Measurements from ENCODE around the gene TAOK3.
"Not testable (repeated sequence)": the region's sequence is repeated elsewhere in the genome, so short reads cannot be mapped to it uniquely, and the experiment has no call there.

The TAOK3 gene

GRCh38 chr12:118334939-118335567, 37.7 kb downstream of the TAOK3 start:
- no peak for DNase-seq

GRCh38 chr12:118334241-118334640, 38.5 kb downstream of the TAOK3 start:
- DNase-seq: no peak

- DNase-seq: no peak
Observed at GRCh38 chr12:118332511-118332910, 40.2 kb downstream of the TAOK3 start.

GRCh38 chr12:118330421-118331018, 42.2 kb downstream of the TAOK3 start:
- no peak for DNase-seq

DNA sequence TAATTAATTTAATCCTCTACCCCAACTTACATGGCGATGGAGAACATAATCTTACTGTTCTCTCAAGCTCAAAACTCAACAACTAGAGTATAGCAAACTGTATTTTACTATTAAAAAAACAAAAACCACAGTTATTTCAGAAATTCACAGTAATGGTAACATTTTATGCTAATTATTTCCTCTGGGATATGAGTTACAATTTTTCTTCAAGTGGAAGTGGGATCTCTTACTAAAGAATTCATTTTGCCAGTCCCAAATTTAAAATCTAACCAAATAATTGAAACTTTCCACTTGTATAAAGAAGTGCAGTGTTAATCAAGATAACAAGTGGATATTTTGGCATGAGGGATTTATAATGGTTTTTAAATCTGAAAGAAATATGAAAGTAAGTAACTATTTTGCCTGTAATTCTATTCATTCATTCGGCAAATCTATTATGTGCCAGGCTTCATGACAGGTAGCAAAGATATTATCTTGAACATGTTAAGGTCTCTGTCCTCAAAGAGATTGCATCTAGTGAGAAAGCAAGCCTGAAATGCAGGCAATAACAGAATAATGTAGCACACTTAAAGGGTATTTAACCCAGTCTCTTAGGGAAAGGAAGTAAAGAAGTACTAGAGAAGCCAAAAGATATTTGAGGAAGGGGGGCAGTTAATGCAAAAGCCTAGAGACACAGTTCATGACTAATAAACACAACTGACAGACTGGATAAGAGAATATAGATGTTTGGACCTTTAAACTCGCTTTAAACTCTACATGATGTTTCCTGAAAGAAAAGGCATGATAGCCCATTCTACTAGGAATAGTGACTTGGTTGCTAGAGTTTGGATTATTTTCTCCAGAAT, 44.0 kb downstream of the TAOK3 start:
- no peak for DNase-seq

GRCh38 chr12:118327391-118327790, 45.3 kb downstream of the TAOK3 start:
- DNase-seq: no peak

DNA sequence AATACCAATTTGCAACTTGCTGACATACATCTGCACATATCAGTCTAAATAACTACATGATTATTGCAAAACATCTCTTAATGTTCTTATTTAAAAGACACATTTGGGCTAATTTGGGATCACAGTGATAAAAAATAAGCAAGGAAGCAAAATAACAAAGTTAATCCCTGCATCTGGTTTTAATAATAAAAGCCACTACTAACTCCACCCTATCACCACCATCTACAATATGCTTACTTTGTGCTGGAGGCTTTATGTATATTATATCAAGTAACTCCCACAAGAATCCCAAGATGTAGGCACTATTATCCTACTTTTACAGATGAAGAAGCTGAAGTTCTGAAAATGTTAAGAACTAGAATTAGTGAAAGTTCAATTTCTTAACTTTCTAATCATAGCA, 45.7 kb downstream of the TAOK3 start:
- no peak for DNase-seq

GRCh38 chr12:118325081-118325480, 47.6 kb downstream of the TAOK3 start:
- no peak for DNase-seq

DNA sequence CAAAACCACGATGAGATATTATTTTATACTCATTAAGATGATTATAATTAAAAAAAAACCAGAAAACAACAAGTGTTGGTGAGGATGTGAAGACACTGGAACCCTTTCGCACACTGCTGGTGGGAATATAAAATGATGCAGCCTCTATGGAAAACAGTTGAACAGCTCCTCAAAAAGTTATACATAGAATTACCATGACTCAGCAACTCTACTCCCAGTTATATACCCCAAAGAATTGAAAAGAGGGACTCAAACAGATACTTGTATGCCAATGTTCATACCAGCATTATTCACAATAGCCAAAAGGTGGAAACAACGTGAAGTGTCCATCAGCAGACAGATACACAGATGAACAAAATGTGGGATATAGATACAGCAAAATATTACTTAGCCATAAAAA, 53.1 kb downstream of the TAOK3 start:
- no peak for DNase-seq

GRCh38 chr12:118318744-118319143, 54.0 kb downstream of the TAOK3 start:
- no peak for DNase-seq

- DNase-seq: no peak
Observed at GRCh38 chr12:118317729-118318128, 55.0 kb downstream of the TAOK3 start.

- no peak for DNase-seq
Observed at GRCh38 chr12:118315821-118316220, 56.9 kb downstream of the TAOK3 start.

DNA sequence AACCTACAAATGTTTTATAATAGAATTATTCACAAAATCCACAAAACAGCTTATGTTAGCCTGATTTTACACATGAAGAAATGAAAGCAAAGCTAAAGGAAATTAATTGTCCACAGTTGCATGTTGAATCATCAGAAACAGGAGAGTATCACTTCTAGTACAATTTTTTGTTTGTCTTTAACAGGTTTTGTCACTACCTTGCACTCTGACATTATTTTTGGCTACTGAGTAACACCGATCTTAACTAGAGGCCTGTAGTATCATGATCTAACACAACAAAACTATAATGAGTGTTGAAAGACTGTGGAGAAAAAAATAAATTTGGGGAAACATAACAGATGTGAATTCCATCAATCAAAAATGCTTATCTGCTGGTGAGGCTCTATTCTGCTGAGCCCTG, 60.1 kb downstream of the TAOK3 start:
- no peak for DNase-seq

- no peak for DNase-seq
Observed at GRCh38 chr12:118311666-118312065, 61.0 kb downstream of the TAOK3 start.

DNA sequence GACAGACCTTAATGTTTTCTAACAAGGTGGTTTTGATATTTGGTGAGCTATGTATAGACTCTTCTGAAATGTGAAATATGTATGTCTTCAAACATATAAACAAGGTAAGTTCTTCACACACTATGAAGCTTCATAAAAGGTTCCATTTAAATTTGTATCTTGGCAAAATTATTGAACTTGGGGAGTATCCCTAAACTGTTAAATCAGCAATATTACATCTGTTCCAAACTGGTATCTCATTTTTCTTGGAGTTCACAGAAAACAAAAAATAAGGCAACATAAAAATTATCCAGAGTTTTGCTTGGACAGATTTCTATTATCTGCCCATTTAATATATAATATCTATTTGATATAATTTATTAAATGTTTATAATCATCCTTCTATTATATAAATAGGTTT, 62.4 kb downstream of the TAOK3 start:
- no peak for DNase-seq

GRCh38 chr12:118308006-118308405, 64.7 kb downstream of the TAOK3 start:
- DNase-seq: not testable (repeated sequence)

- DNase-seq: no peak
Observed at GRCh38 chr12:118307069-118307954, 65.4 kb downstream of the TAOK3 start.

- DNase-seq: no peak
Observed at GRCh38 chr12:118304093-118304492, 68.6 kb downstream of the TAOK3 start.

- DNase-seq: no peak
Observed at GRCh38 chr12:118302053-118302452, 70.7 kb downstream of the TAOK3 start.

GRCh38 chr12:118299791-118300460, 72.8 kb downstream of the TAOK3 start:
- DNase-seq: no peak

- DNase-seq: no peak
Observed at GRCh38 chr12:118297284-118297683, 75.4 kb downstream of the TAOK3 start.

DNA sequence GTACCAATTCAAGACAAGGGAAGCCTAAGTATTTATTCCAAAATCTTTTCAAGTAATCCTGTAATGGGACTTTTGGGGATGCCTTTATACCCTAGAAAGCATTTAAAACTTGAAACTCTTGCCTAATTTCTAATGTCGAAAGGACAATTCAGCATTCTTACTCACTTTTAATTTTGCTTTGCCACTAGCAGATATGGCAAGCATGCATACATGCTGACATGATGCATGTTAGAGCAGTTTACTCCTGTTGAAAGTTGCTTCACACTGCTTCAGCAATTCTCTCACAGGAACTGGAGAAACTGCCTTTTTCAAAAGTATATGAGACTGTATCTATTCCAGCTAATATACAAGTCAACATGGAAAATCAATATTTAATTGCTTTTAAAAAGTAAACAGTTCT, 79.9 kb downstream of the TAOK3 start:
- DNase-seq: no peak

DNA sequence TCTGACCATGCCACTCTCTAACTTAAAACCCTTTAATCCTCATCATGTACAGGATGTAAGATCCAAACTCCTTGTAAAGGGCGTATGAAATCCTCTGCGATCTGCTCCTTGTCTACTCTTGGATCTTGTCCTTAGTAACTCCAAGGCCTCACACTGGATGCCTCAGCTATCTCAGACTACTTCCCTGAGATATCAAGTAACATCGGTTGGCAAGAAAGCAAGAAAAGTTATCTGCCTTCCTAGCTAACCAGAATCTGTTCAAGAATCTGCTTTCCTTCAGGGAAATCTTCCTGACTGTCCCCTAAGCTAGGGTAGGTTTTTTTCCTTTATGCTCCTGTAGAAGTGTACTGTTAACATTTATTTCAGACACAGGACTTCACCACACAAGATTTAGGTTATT, 82.6 kb downstream of the TAOK3 start:
- no peak for DNase-seq
